ENCODE measurements around the gene ACSL6. TPM values are rescaled to one million over a fixed set of nuclear protein-coding genes. Genes with fewer than 3 reads are reported as not detected.

Gene ACSL6
- 0.35 TPM in 1 of 2 replicates, not detected in the other for total RNA-seq

- no peak for TF ChIP-seq CTCF (conservative IDR thresholded peaks at IDR 0.05; ENCODE audit: low read depth, low read length)
- no peak for DNase-seq (ENCODE audit: low read depth)
These were observed at the start of gene ACSL6 for GRCh38 chr5:132011622-132012343. TSS of gene ACSL6 (minus strand) at chr5:132011658. CDS start at chr5:132011553, 105 bp downstream.

GRCh38 chr5:132060501-132061161, 49.2 kb upstream of the ACSL6 start, which contains the start of gene IL3:
TSS of gene IL3 (plus strand) at chr5:132060655. CDS start at chr5:132060707, 52 bp downstream.
- H3K4me3 ChIP-seq (ENCODE audit: low read depth, low read length), result no peak within 1 kb of the TSS
- no peak for TF ChIP-seq CTCF (conservative IDR thresholded peaks at IDR 0.05; ENCODE audit: low read depth, low read length)
- DNase-seq (ENCODE audit: low read depth), result no peak

More at GRCh38 chr5:132011622-132012343, at the start of gene ACSL6:
- peak within 1 kb of the TSS; percentile 56 for H3K4me3 ChIP-seq (ENCODE audit: low read depth, low read length)

GRCh38 chr5:132059696-132060500, 48.4 kb upstream of the ACSL6 start:
- no peak for TF ChIP-seq CTCF (conservative IDR thresholded peaks at IDR 0.05; ENCODE audit: low read depth, low read length)
- DNase-seq (ENCODE audit: low read depth), result no peak
- no peak overlapping the region for H3K4me3 ChIP-seq (ENCODE audit: low read depth, low read length)

- H3K4me3 ChIP-seq (ENCODE audit: low read depth, low read length), result no peak overlapping the region
- no peak for TF ChIP-seq CTCF (conservative IDR thresholded peaks at IDR 0.05; ENCODE audit: low read depth, low read length)
- DNase-seq (ENCODE audit: low read depth), result no peak
These were observed 47.7 kb upstream of the ACSL6 start for GRCh38 chr5:132059043-132059695.

GRCh38 chr5:132058646-132059042, 47.2 kb upstream of the ACSL6 start:
- no peak overlapping the region for H3K4me3 ChIP-seq (ENCODE audit: low read depth, low read length)
- no peak for TF ChIP-seq CTCF (conservative IDR thresholded peaks at IDR 0.05; ENCODE audit: low read depth, low read length)
- no peak for DNase-seq (ENCODE audit: low read depth)

GRCh38 chr5:132057498-132058255, 46.2 kb upstream of the ACSL6 start:
- H3K4me3 ChIP-seq (ENCODE audit: low read depth, low read length), result no peak overlapping the region
- no peak for TF ChIP-seq CTCF (conservative IDR thresholded peaks at IDR 0.05; ENCODE audit: low read depth, low read length)
- DNase-seq (ENCODE audit: low read depth), result no peak
